BLaER1 treated with 17β-estradiol and CSF1 and Interleukin-3, amounts not matched to agents 10 nM and 100 nM (cell line): ENCODE data around the gene MGAT5.
"Not testable (repeated sequence)": the region's sequence is repeated elsewhere in the genome, so short reads cannot be mapped to it uniquely, and the experiment has no call there.

ENCODE experiments used
- H3K27ac ChIP-seq, 11 experiments: shearing (Covaris generic); formaldehyde crosslinking; 2 replicates each; pipeline ENCODE4 v1.8.1; 2022
- H3K27me3 ChIP-seq, 11 experiments: shearing (Covaris generic); formaldehyde crosslinking; 2 replicates each; pipeline ENCODE4 v1.8.1; 2022
- H3K36me3 ChIP-seq, 11 experiments: shearing (Covaris generic); formaldehyde crosslinking; 2 replicates each; pipeline ENCODE4 v1.8.1; 2022
- H3K4me1 ChIP-seq, 10 experiments: shearing (Covaris generic); formaldehyde crosslinking; 2 replicates each; pipeline ENCODE4 v1.8.1; 2022
- H3K4me2 ChIP-seq, 11 experiments: shearing (Covaris generic); formaldehyde crosslinking; 2 replicates each; pipeline ENCODE4 v1.8.1; 2022
- H3K4me3 ChIP-seq, 10 experiments: shearing (Covaris generic); formaldehyde crosslinking; 2 replicates each; pipeline ENCODE4 v1.8.1; 2022
- H3K9ac ChIP-seq, 11 experiments: shearing (Covaris generic); formaldehyde crosslinking; 2 replicates each; pipeline ENCODE4 v1.8.1; 2022
- H3K9me3 ChIP-seq, 11 experiments: shearing (Covaris generic); formaldehyde crosslinking; replicated peaks in 1 of 11; 2 replicates each; pipeline ENCODE4 v1.8.1; 2022
- H4K20me1 ChIP-seq, 11 experiments: shearing (Covaris generic); formaldehyde crosslinking; 2 replicates each; pipeline ENCODE4 v1.8.1; 2022
- Cebpa-rat ChIP-seq, 11 experiments: shearing (Covaris generic); IDR thresholded peaks; 2 replicates each; pipeline ENCODE4 v1.8.1; 2022

The MGAT5 gene

GRCh38 chr2:134292514-134292913, 38.6 kb downstream of the MGAT5 start:
- H3K27ac ChIP-seq = peak overlapping the region in 8 of 11 experiments; percentile 70 to 89 (median 81); a peak in 14 of 22 replicates
- H3K9ac ChIP-seq = peak overlapping the region in 2 of 11 experiments; percentile 4 to 46; a peak in 4 of 22 replicates
- no peak for TF ChIP-seq Cebpa-rat (IDR thresholded peaks at IDR 0.05)

DNA sequence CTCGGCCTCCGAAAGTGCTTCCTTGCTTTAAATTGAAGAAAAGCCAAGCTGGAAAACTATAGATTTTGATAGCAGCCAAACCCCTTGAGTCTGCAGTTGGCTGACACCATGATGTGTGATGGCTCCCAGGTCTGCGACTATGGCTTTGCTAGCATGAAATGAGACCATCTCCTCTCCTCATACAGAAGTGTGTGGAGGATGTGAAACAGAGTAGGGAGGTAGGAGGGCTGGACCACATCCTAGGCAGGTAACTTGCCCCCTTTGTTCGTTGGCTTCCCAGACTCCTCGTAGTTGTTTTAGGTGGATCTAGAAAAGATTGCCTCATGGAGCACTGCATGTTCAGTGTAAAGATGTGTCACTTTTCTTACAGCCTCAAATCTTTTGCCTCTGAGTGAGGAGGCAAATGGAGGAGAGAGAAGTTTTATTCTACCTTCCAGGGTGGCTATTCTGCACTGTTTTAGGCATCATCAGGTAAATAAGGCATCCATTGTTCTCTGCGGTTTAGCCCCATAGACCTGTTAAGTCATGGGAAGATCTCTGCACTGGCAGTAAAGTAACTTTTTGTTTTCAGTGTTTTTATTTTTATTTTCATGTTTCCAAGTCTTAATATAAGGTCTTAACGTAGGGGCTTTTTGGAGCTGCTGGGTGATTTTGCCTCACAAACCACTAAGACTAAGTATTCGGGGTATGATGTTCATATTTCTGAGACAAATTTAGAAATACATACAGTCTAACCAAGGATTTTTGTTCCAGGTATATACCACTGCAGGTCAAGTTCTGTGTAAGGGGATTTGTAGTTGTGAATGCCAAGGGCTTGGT, 40.1 kb downstream of the MGAT5 start:
- Histone ChIP-seq H3K4me2 (peak overlapping the region; percentile 66 to 94 (median 90)), H3K27ac (peak overlapping the region in 10 of 11 experiments; percentile 40 to 89 (median 78); a peak in 21 of 22 replicates), H3K27me3 (no peaks in the 10 kb centered on the region), H3K9me3 (0 out of 22 replicates have a peak, but pooled peaks cover 0 to 10% (median 0%) of the 10 kb centered on the region in 11 experiments), H3K9ac (peak overlapping the region in 6 of 11 experiments; percentile 1 to 60 (median 22); a peak in 7 of 22 replicates), H3K4me3 (no peak overlapping the region), H4K20me1 (peaks cover 0 to 68% (median 0%) of the 10 kb centered on the region in 11 experiments; a peak in 2 of 22 replicates), H3K36me3 (peaks cover 6 to 56% (median 21%) of the 10 kb centered on the region in 11 experiments; a peak in 17 of 22 replicates), H3K4me1 (peaks cover 77 to 91% (median 84%) of the 10 kb centered on the region in 10 experiments)
- no peak for TF ChIP-seq Cebpa-rat (IDR thresholded peaks at IDR 0.05)

More at GRCh38 chr2:134292514-134292913, 38.6 kb downstream of the MGAT5 start:
- Histone ChIP-seq H3K9me3 (no peaks in the 10 kb centered on the region), H3K4me3 (no peak overlapping the region), H3K36me3 (peaks cover 0 to 41% (median 11%) of the 10 kb centered on the region in 11 experiments; a peak in 12 of 22 replicates), H3K27me3 (no peaks in the 10 kb centered on the region), H3K4me2 (peak overlapping the region; percentile 66 to 94 (median 90); a peak in 21 of 22 replicates), H4K20me1 (peaks cover 0 to 75% (median 0%) of the 10 kb centered on the region in 11 experiments; a peak in 2 of 22 replicates), H3K4me1 (peaks cover 91 to 100% (median 98%) of the 10 kb centered on the region in 10 experiments)

DNA sequence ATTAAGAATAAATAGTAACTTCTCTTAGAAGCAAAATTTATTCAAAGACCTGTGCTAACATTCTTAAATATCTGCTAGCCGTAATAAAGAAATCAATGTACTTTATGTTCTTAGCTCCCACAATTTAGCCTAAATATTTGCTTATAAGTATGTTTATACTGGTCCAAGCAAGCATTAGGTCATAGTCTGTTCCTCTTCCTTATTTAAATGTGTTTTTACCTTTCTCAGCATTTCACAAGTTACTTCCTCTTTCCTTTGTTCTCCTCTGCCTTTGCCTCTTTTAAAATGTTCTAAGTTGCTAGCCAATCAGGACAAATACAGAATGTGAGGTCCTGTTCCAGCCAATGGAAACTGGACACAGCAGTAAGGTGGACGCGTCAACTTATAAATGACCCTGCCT, 40.7 kb downstream of the MGAT5 start:
- Histone ChIP-seq H3K4me2 (peak overlapping the region; percentile 67 to 94 (median 90)), H3K27ac (peak overlapping the region in 10 of 11 experiments; percentile 40 to 89 (median 78); a peak in 21 of 22 replicates), H4K20me1 (peaks cover 0 to 68% (median 0%) of the 10 kb centered on the region in 11 experiments; a peak in 2 of 22 replicates), H3K36me3 (peaks cover 6 to 62% (median 27%) of the 10 kb centered on the region in 11 experiments; a peak in 18 of 22 replicates), H3K9ac (peak overlapping the region in 8 of 11 experiments; percentile 11 to 60 (median 36); a peak in 11 of 22 replicates), H3K9me3 (0 out of 22 replicates have a peak, but pooled peaks cover 0 to 11% (median 0%) of the 10 kb centered on the region in 11 experiments), H3K4me1 (peaks cover 70 to 91% (median 78%) of the 10 kb centered on the region in 10 experiments)
- not testable (repeated sequence) for H3K27me3 ChIP-seq, H3K4me3 ChIP-seq

DNA sequence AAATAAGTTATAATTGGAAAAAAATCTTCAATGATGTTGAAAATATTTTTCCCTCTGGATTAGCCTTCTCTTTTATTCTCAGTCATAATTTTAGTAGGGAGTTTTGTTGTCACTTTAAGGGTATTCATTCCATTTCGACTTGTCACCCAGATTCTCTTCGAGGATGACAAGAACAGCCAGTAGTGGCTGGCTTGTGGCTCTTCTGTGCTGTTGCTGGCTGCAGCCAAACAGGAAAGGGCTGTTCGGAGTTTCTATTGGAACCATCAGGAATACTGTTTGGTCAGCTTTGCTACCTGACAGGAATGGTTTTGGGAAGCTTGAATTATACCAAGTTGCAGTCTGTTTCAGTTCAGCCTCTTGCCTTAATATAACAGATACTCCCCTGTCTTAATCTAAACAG, 41.6 kb downstream of the MGAT5 start:
- H4K20me1 ChIP-seq = peaks cover 0 to 68% (median 0%) of the 10 kb centered on the region in 11 experiments; a peak in 2 of 22 replicates
- H3K9me3 ChIP-seq = 0 out of 22 replicates have a peak, but pooled peaks cover 0 to 11% (median 0%) of the 10 kb centered on the region in 11 experiments
- 0 out of 20 replicates have a peak overlapping the region, but pooled peaks of 1 of the 10 experiments have one; percentile 11 for H3K4me3 ChIP-seq
- peak overlapping the region in 7 of 11 experiments; percentile 10 to 53 (median 42); a peak in 8 of 22 replicates for H3K9ac ChIP-seq
- H3K27ac ChIP-seq = peak overlapping the region in 10 of 11 experiments; percentile 33 to 89 (median 78); a peak in 20 of 22 replicates
- TF ChIP-seq Cebpa-rat (IDR thresholded peaks at IDR 0.05) = no peak
- no peaks in the 10 kb centered on the region for H3K27me3 ChIP-seq
- peaks cover 63 to 91% (median 72%) of the 10 kb centered on the region in 10 experiments for H3K4me1 ChIP-seq
- peaks cover 6 to 71% (median 35%) of the 10 kb centered on the region in 11 experiments; a peak in 18 of 22 replicates for H3K36me3 ChIP-seq
- peak overlapping the region; percentile 59 to 94 (median 89) for H3K4me2 ChIP-seq

DNA sequence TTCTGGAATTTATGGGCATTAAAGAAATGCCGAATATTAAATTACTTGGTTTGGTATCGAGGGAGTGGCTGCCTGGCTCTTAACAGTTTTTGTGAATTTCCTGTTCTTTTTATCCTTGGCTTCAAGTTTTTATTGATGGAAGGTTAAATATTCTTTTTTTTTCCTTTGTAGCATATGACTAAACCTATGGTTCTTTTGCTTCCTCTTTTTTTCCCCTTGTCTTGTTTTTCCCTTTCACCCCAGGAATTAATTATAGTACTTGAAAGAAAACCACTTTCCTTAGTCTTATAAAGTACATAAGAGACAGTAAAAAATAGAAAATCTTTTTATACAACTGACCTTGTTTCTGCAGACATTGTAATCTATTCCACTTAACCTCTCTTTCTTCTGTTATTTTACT, 42.4 kb downstream of the MGAT5 start:
- Histone ChIP-seq H3K4me3 (0 out of 20 replicates have a peak overlapping the region, but pooled peaks of 2 of the 10 experiments have one; percentile 4 to 11), H3K4me1 (peaks cover 62 to 91% (median 69%) of the 10 kb centered on the region in 10 experiments), H3K27me3 (no peaks in the 10 kb centered on the region), H3K27ac (peak overlapping the region in 10 of 11 experiments; percentile 7 to 89 (median 78); a peak in 19 of 22 replicates), H3K9me3 (0 out of 22 replicates have a peak, but pooled peaks cover 0 to 11% (median 0%) of the 10 kb centered on the region in 11 experiments), H4K20me1 (peaks cover 0 to 69% (median 0%) of the 10 kb centered on the region in 11 experiments; a peak in 2 of 22 replicates), H3K36me3 (peaks cover 6 to 73% (median 37%) of the 10 kb centered on the region in 11 experiments; a peak in 18 of 22 replicates), H3K9ac (peak overlapping the region in 9 of 11 experiments; percentile 24 to 53 (median 43); a peak in 10 of 22 replicates), H3K4me2 (peak overlapping the region; percentile 59 to 94 (median 89))
- no peak for TF ChIP-seq Cebpa-rat (IDR thresholded peaks at IDR 0.05)

DNA sequence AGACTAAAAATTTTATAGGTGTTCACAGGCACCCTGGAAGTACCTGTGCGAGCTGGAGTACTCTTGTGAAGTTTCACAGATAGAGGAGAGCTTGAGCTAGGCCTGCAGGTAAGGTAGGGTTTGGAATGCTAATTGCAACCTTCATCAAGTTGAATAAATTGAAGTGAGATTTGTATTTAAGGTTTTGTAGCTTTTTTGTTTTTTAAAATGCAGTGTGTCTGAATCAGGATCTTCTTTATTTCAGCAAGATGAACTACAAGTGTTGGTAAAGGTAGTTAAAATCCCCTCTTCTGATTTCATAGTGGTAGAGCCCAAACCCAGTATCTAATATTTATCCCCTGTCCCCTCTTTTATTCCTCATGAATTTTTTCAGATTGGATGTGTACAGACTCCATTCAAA, 45.5 kb downstream of the MGAT5 start:
- H3K9ac ChIP-seq = no peak overlapping the region
- H3K4me1 ChIP-seq = peaks cover 35 to 87% (median 55%) of the 10 kb centered on the region in 10 experiments
- no peak for TF ChIP-seq Cebpa-rat (IDR thresholded peaks at IDR 0.05)

GRCh38 chr2:134300585-134300984, 46.7 kb downstream of the MGAT5 start:
- H3K4me2 ChIP-seq = peak overlapping the region in 3 of 11 experiments; percentile 3 to 27 (median 4); a peak in 4 of 22 replicates
- H3K36me3 ChIP-seq = peaks cover 0 to 85% (median 48%) of the 10 kb centered on the region in 11 experiments; a peak in 19 of 22 replicates
- no peak overlapping the region for H3K9ac ChIP-seq
- peaks cover 0 to 14% (median 0%) of the 10 kb centered on the region in 11 experiments; a peak in 4 of 22 replicates for H3K9me3 ChIP-seq
- H3K4me3 ChIP-seq = no peak overlapping the region
- TF ChIP-seq Cebpa-rat (IDR thresholded peaks at IDR 0.05) = no peak
- H3K4me1 ChIP-seq = peaks cover 23 to 87% (median 45%) of the 10 kb centered on the region in 10 experiments
- H4K20me1 ChIP-seq = peaks cover 0 to 92% (median 0%) of the 10 kb centered on the region in 11 experiments; a peak in 3 of 22 replicates
- H3K27ac ChIP-seq = no peak overlapping the region
- no peaks in the 10 kb centered on the region for H3K27me3 ChIP-seq

More for the DNA sequence above, 45.5 kb downstream of the MGAT5 start:
- no peak overlapping the region for H3K27ac ChIP-seq
- H3K27me3 ChIP-seq = no peaks in the 10 kb centered on the region
- H4K20me1 ChIP-seq = peaks cover 0 to 81% (median 0%) of the 10 kb centered on the region in 11 experiments; a peak in 2 of 22 replicates
- no peak overlapping the region for H3K4me3 ChIP-seq
- 0 out of 22 replicates have a peak overlapping the region, but pooled peaks of 1 of the 11 experiments have one; percentile 3 for H3K4me2 ChIP-seq
- peaks cover 0 to 72% (median 43%) of the 10 kb centered on the region in 11 experiments; a peak in 19 of 22 replicates for H3K36me3 ChIP-seq
- H3K9me3 ChIP-seq = peaks cover 0 to 14% (median 0%) of the 10 kb centered on the region in 11 experiments; a peak in 4 of 22 replicates
